ENCODE measurements around the gene CLDN16.

Gene CLDN16

GRCh38 chr3:190387578-190388213, at the start of gene CLDN16:
TSS of gene CLDN16 (plus strand) at chr3:190388163. CDS start at chr3:190388330, 167 bp downstream.
- no peak for DNase-seq (ENCODE audit: low spot score)

GRCh38 chr3:190338717-190339116, 49.2 kb upstream of the CLDN16 start:
- no peak for DNase-seq (ENCODE audit: low spot score)

GRCh38 chr3:190339130-190339529, 48.8 kb upstream of the CLDN16 start:
- no peak for DNase-seq (ENCODE audit: low spot score)

GRCh38 chr3:190340071-190340470, 47.9 kb upstream of the CLDN16 start:
- DNase-seq (ENCODE audit: low spot score), result no peak

- no peak for DNase-seq (ENCODE audit: low spot score)
Measured at GRCh38 chr3:190345027-190345821, 42.7 kb upstream of the CLDN16 start.

- no peak for DNase-seq (ENCODE audit: low spot score)
Measured at GRCh38 chr3:190345878-190346277, 42.1 kb upstream of the CLDN16 start.

GRCh38 chr3:190346541-190346940, 41.4 kb upstream of the CLDN16 start:
- no peak for DNase-seq (ENCODE audit: low spot score)

GRCh38 chr3:190352861-190353457, 35.0 kb upstream of the CLDN16 start:
- no peak for DNase-seq (ENCODE audit: low spot score)

- DNase-seq (ENCODE audit: low spot score), result no peak
Measured at GRCh38 chr3:190356246-190356645, 31.7 kb upstream of the CLDN16 start.

- DNase-seq (ENCODE audit: low spot score), result no peak
Measured at GRCh38 chr3:190357468-190357867, 30.5 kb upstream of the CLDN16 start.

GRCh38 chr3:190359813-190360212, 28.1 kb upstream of the CLDN16 start:
- DNase-seq (ENCODE audit: low spot score), result no peak

- DNase-seq (ENCODE audit: low spot score), result no peak
Measured at GRCh38 chr3:190360228-190360627, 27.7 kb upstream of the CLDN16 start.

- no peak for DNase-seq (ENCODE audit: low spot score)
Measured at GRCh38 chr3:190361791-190362190, 26.2 kb upstream of the CLDN16 start.

- no peak for DNase-seq (ENCODE audit: low spot score)
Measured at GRCh38 chr3:190362258-190362657, 25.7 kb upstream of the CLDN16 start.

- DNase-seq (ENCODE audit: low spot score), result no peak
Measured at GRCh38 chr3:190366133-190366532, 21.8 kb upstream of the CLDN16 start.

GRCh38 chr3:190368881-190369280, 19.1 kb upstream of the CLDN16 start:
- no peak for DNase-seq (ENCODE audit: low spot score)

GRCh38 chr3:190369668-190370295, 18.2 kb upstream of the CLDN16 start:
- DNase-seq (ENCODE audit: low spot score), result no peak

- no peak for DNase-seq (ENCODE audit: low spot score)
Measured at GRCh38 chr3:190370369-190370768, 17.6 kb upstream of the CLDN16 start.

- no peak for DNase-seq (ENCODE audit: low spot score)
Measured at GRCh38 chr3:190371152-190371551, 16.8 kb upstream of the CLDN16 start.

- no peak for DNase-seq (ENCODE audit: low spot score)
Measured at GRCh38 chr3:190375246-190375645, 12.7 kb upstream of the CLDN16 start.

GRCh38 chr3:190375671-190376070, 12.3 kb upstream of the CLDN16 start:
- DNase-seq (ENCODE audit: low spot score), result no peak

- no peak for DNase-seq (ENCODE audit: low spot score)
Measured at GRCh38 chr3:190378240-190378891, 9.6 kb upstream of the CLDN16 start.
